HUES64 (cell line): ENCODE measurements around the gene RAP2A.

ENCODE experiments used
- H3K27ac ChIP-seq: 2 replicates; pipeline ENCODE4 v1.7.0; 2013; ENCODE audit warnings: low read depth, low read length, inconsistent platforms
- H3K27me3 ChIP-seq: 2 replicates; pipeline ENCODE4 v1.6.1; 2013; ENCODE audit warnings: mild to moderate bottlenecking, low read length; ENCODE audit not compliant: insufficient read depth
- H3K36me3 ChIP-seq: 2 replicates; pipeline ENCODE4 v1.6.1; 2013; ENCODE audit warnings: mild to moderate bottlenecking, low read length; ENCODE audit not compliant: insufficient read depth
- H3K4me1 ChIP-seq: 2 replicates; pipeline ENCODE4 v1.6.1; 2013; ENCODE audit warnings: mild to moderate bottlenecking, low read length, moderate library complexity; ENCODE audit not compliant: insufficient read depth
- H3K4me3 ChIP-seq: 2 replicates; pipeline ENCODE4 v1.5.1; 2013; ENCODE audit warnings: mild to moderate bottlenecking, low read length, moderate library complexity
- H3K9ac ChIP-seq: 2 replicates; pipeline ENCODE4 v1.6.1; 2013; ENCODE audit warnings: mild to moderate bottlenecking, low read depth, low read length
- H3K9me3 ChIP-seq: 2 replicates; pipeline ENCODE4 v1.6.1; 2013; ENCODE audit warnings: low read depth, low read length; ENCODE audit not compliant: insufficient read depth
- WGBS: fragments of 150-250, 120-280 bp; methylation state at CpG from one replicate; pipeline ENCODE4 v1.1.7; 2013; ENCODE audit warnings: missing lambda C conversion rate; 5-methylcytosine and 5-hydroxymethylcytosine counted together

Gene RAP2A

DNA sequence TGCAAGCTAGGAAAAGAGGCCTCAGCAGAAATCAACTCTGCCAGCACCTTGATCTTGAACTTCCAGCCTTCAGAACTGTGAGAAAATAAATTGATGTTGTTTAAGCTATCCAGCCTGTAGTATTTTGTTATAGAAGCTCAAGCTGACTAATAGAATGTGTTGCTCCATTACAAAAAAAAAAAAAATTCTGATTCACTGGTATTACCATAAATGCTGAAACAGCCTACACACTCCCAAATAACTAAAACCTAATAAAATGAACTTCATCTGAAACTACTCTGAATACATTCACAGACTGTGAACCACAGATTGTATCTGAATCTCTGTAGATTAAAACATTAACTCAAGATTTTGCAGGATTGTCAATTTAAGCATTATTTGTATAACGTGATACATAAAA is 49.5 kb downstream of the RAP2A start:
- no CpG with 5 or more reads among the region's 1 CpG for WGBS
- H3K4me1 ChIP-seq = peaks cover 9% of the 10 kb centered on the region
- no peaks in the 10 kb centered on the region for H3K27me3 ChIP-seq
- H3K4me3 ChIP-seq = no peak overlapping the region
- no peaks in the 10 kb centered on the region for H3K9me3 ChIP-seq
- no peak overlapping the region for H3K9ac ChIP-seq
- H3K27ac ChIP-seq = no peak overlapping the region
- H3K36me3 ChIP-seq = no peaks in the 10 kb centered on the region

DNA sequence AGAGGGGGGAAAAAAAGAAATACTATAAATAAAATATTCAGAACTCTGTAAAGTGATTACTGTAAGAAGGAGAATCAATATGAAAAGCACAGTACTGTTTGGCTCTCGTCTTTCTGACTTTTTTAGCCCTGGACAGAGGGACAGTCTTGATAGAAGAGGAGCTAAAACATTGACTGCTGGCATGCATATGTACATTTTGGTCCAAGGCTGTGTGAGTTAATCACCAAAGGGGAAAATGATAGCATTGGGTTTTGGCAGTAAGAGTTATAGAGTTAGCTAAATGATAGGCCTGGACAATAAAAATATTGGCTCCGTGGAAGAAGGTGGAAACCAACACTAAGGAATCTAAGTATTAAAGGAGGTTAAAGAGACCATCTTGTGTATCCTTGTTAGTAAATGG is 50.3 kb downstream of the RAP2A start:
- WGBS = 89% methylated on average over 2 of the region's 2 CpGs

DNA sequence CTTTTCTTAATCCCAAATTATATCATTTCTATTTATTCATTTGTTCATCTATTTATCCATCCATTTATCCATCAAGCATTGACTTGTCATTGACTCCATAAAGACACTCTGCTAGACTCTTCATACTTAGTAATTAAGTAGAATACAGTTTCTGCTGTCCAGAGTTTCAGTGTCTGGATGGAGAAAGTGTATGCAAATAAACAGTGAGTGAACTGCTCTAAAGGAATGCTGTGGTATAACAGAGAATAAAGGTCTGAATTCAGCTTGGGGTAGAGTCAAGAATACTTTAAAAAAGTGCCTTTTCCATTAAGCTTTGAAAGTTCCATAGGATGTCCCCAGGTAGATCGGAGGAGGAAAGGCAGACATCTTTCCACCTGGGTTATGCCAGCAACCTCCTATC is 51.4 kb downstream of the RAP2A start:
- H3K4me3 ChIP-seq = no peak overlapping the region
- H3K36me3 ChIP-seq = no peaks in the 10 kb centered on the region
- no peak overlapping the region for H3K27ac ChIP-seq
- H3K4me1 ChIP-seq = 0 out of 2 replicates have a peak, but pooled peaks cover 2% of the 10 kb centered on the region
- H3K9me3 ChIP-seq = peaks cover 7% of the 10 kb centered on the region; the same call in 1 of the 2 replicates
- no peak overlapping the region for H3K9ac ChIP-seq
- 89% methylated on average over 1 of the region's 1 CpG for WGBS
- H3K27me3 ChIP-seq = no peaks in the 10 kb centered on the region

More for the DNA sequence above, 50.3 kb downstream of the RAP2A start:
- peaks cover 6% of the 10 kb centered on the region; the same call in 1 of the 2 replicates for H3K4me1 ChIP-seq
- no peak overlapping the region for H3K4me3 ChIP-seq
- H3K36me3 ChIP-seq = no peaks in the 10 kb centered on the region
- no peak overlapping the region for H3K9ac ChIP-seq
- no peaks in the 10 kb centered on the region for H3K9me3 ChIP-seq
- no peaks in the 10 kb centered on the region for H3K27me3 ChIP-seq
- no peak overlapping the region for H3K27ac ChIP-seq

DNA sequence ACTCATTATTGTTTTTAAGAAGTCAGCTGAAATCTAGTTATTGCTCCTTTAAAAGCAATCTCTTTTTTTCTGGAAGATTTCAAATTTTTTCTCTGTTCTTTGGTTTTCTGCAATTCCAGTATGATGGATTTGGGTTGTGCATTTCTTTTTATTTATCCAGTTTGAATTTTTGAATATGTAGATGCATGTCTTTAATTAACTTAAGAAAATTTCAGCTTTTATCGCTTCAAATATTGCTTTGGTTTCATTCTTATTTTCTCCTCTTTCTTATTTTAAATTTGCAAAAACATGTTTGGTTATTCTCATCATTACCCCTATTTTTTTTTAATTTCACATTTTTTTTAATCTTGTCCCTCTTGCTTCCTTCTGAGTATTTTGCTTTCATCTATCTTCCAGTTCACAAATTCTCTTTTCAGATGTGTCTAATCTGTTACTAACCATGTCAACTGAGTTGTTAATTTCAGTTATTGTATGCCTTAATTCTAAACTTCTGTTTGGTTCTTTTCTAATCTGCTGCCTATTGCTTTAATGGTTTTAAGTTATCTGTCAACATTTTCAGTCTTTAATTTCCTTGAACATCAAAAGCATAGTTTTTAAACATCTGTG is 56.8 kb downstream of the RAP2A start:
- no peaks in the 10 kb centered on the region for H3K36me3 ChIP-seq
- no peak overlapping the region for H3K9ac ChIP-seq
- peaks cover 20% of the 10 kb centered on the region for H3K9me3 ChIP-seq
- H3K27ac ChIP-seq = no peak overlapping the region
- H3K4me3 ChIP-seq = no peak overlapping the region
- no peaks in the 10 kb centered on the region for H3K27me3 ChIP-seq
- 100% methylated on average over 1 of the region's 1 CpG for WGBS
- no peaks in the 10 kb centered on the region for H3K4me1 ChIP-seq

DNA sequence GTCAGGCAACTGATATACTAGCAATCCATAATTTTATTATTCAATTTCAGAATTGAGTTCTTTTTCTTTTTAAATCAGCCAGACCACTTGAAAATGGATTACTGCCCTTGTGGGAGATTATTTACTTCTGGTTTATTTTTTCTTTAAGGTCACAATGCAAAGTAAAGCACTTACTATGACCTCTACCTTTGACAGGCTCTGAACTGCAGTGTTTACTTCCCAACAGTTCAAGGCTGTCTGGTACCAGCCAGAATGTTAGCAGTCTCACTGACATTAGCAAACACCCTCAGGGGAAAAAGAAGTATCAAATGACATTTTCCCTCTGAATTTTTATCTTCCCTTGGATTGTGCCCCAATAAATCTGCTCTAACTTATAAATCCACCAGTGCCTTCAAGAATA is 57.5 kb downstream of the RAP2A start:
- no peaks in the 10 kb centered on the region for H3K4me1 ChIP-seq
- H3K9me3 ChIP-seq = peaks cover 20% of the 10 kb centered on the region
- no peaks in the 10 kb centered on the region for H3K27me3 ChIP-seq
- no peak overlapping the region for H3K9ac ChIP-seq
- no peak overlapping the region for H3K27ac ChIP-seq
- no peak overlapping the region for H3K4me3 ChIP-seq
- no peaks in the 10 kb centered on the region for H3K36me3 ChIP-seq

DNA sequence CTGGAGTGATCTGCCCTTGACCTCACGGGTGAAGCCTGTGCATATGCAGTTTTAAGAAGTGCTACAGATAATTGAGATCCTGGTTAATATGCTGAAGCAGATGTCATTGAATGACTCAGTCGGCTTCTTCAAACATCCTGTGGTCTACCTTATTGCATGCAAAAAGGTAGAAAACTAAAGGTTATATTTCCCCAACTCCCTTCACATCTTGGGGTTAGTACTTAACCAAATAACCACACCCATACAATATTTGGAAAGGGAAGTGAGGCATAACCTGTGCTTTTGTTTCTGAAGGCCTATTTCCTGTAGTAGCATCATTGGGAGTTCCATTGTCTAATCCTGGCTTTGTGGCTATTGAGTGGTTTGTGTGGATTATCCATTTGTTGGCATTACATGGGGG is 58.3 kb downstream of the RAP2A start:
- Histone ChIP-seq H3K36me3 (no peaks in the 10 kb centered on the region), H3K4me1 (no peaks in the 10 kb centered on the region), H3K9ac (no peak overlapping the region), H3K4me3 (no peak overlapping the region), H3K27ac (no peak overlapping the region), H3K9me3 (peaks cover 20% of the 10 kb centered on the region), H3K27me3 (no peaks in the 10 kb centered on the region)
- WGBS = 91% methylated on average over 2 of the region's 2 CpGs

DNA sequence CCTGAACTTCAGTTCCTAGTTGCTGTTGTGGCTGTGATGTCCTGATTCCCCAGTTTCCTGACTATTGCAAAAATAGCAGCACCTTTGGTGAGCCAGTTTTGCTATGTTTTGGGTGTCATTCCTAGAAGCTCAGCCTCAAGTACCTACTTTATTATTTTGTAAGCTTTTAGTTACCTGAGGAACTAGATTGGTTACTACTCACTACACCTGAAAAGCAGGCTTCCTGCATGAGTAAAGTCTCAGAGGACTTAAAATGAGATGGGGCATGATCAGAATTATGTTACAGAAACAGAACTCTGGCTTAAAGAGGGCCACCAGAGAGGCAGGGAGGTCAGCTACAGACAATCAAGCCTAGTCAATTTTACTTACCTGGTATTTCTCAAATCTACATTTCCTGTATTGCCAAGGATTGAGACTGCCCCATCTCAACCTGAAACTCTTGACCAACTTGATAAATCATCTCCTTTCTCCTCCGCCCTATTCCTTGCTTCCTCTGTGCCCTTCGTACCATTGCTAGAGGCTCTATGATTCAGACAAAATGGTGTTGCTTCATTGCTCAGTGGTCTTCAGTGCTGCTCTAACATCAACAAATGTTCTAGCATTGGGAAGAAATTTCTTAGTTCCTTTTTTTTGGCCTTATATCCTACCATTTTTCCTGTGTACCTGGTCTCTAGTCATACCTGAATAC is 58.9 kb downstream of the RAP2A start:
- no peaks in the 10 kb centered on the region for H3K27me3 ChIP-seq
- H3K27ac ChIP-seq = no peak overlapping the region
- no peaks in the 10 kb centered on the region for H3K36me3 ChIP-seq
- no peak overlapping the region for H3K4me3 ChIP-seq
- no peak overlapping the region for H3K9ac ChIP-seq
- H3K4me1 ChIP-seq = no peaks in the 10 kb centered on the region
- H3K9me3 ChIP-seq = peaks cover 20% of the 10 kb centered on the region
- 90% methylated on average over 2 of the region's 2 CpGs for WGBS

DNA sequence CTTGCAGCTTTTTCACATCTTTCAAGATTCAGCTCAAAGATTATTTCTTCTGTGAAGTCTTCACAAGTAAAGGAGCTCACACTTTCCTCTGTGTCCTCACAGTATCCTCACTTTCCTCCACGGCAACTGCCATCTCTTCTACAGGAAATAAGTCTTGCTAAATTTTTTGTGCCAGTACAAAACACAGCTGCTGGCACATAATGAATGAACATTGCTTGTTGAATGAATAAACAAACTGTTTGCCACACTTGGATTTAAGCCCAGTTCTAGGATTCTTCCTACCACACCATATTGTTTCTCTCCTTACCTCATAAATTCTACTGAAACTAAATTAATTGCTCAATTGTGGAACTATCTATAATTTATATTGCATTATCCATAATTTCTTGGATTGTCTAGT is 59.5 kb downstream of the RAP2A start:
- no peak overlapping the region for H3K27ac ChIP-seq
- H3K27me3 ChIP-seq = no peaks in the 10 kb centered on the region
- WGBS = 100% methylated on average over 1 of the region's 1 CpG
- H3K9me3 ChIP-seq = peaks cover 20% of the 10 kb centered on the region
- no peaks in the 10 kb centered on the region for H3K4me1 ChIP-seq
- no peak overlapping the region for H3K4me3 ChIP-seq
- H3K36me3 ChIP-seq = no peaks in the 10 kb centered on the region
- no peak overlapping the region for H3K9ac ChIP-seq

DNA sequence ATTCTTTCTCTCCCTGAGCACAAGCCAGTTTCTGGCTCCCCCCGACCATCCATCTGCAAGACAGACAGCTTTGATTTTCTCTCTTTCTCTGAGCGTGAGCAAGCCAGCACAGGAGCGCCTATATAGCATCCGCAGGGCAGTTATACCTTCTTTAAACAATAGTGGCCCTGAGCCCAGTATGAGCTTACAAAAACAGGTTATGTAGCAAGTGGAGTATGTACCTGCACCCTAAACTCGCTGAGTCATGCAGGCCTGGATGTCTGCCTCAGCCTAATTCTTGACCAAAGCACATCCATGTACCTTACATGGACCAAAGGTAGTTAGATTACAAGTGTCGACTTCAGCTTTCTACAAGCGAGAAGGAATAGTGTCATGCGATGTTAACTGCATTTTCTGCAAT is 61.7 kb downstream of the RAP2A start:
- no peaks in the 10 kb centered on the region for H3K36me3 ChIP-seq
- no peak overlapping the region for H3K9ac ChIP-seq
- H3K4me3 ChIP-seq = no peak overlapping the region
- no peaks in the 10 kb centered on the region for H3K27me3 ChIP-seq
- no peak overlapping the region for H3K27ac ChIP-seq
- peaks cover 10% of the 10 kb centered on the region for H3K9me3 ChIP-seq
- H3K4me1 ChIP-seq = no peaks in the 10 kb centered on the region
- 90% methylated on average over 8 of the region's 8 CpGs for WGBS

DNA sequence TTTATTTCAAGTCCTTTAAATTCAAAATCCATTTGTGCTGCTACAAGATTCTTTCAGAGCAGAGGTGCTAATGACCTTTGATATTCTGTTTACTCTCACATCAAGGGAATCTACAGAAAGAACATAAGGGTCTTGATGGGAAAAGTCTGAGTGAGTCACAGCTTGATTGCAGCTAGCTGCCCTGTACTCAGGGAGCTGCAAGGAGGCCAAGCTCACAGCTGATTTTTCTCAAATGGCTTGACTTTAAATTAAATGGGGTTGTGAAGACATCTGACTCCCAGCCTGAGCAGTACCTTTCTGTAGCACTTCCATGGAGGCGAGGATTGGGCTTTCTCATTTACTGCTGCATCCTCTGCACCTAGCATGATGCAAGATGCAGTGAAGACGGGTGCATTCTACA is 62.5 kb downstream of the RAP2A start:
- Histone ChIP-seq H3K4me1 (no peaks in the 10 kb centered on the region), H3K27ac (no peak overlapping the region), H3K9ac (no peak overlapping the region), H3K9me3 (peaks cover 1% of the 10 kb centered on the region), H3K27me3 (no peaks in the 10 kb centered on the region), H3K36me3 (no peaks in the 10 kb centered on the region), H3K4me3 (no peak overlapping the region)
- WGBS = 80% methylated on average over 2 of the region's 2 CpGs

DNA sequence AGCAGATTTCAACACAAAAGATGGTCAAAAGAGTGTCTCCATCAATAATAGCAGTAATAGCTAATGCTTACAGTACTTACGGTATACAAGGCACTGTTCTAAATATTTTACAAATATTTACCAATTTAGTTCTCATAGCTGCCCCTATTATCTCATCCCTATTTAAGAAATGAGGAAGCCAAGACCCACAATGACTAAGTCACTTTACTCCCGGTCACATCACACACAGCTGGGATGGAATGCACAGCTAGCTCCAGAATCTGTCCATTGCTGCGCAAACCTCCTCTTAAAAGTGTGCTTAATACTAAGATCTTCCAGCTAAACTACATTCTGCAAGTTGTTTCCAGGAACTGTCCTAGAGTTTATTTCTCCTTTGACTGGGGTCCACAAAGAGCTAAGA is 63.4 kb downstream of the RAP2A start:
- no peak overlapping the region for H3K27ac ChIP-seq
- no peaks in the 10 kb centered on the region for H3K4me1 ChIP-seq
- H3K4me3 ChIP-seq = no peak overlapping the region
- WGBS = 80% methylated on average over 3 of the region's 3 CpGs
- H3K9me3 ChIP-seq = no peaks in the 10 kb centered on the region
- no peaks in the 10 kb centered on the region for H3K36me3 ChIP-seq
- H3K27me3 ChIP-seq = no peaks in the 10 kb centered on the region
- no peak overlapping the region for H3K9ac ChIP-seq

DNA sequence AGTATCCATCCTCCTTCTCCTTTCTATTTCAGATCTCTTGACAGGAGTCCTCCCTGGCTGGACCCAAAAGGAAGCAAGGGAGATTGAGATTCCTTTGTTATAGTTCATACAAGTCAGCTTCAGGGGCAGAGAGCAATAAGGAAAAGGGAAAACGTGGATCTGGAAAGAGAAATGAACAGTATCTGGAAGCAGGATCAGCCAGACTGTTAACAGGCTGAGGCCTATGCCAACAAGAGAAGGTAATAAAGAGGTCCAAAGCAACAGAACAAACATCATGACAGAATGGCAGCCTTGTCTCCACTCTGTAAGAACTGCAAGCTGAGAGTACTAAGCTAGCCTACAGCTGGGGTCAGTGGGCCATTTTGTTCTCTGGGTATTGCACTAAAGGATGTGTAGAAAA is 64.5 kb downstream of the RAP2A start:
- Histone ChIP-seq H3K27ac (no peak overlapping the region), H3K27me3 (no peaks in the 10 kb centered on the region), H3K9me3 (no peaks in the 10 kb centered on the region), H3K9ac (no peak overlapping the region), H3K36me3 (no peaks in the 10 kb centered on the region), H3K4me1 (no peaks in the 10 kb centered on the region), H3K4me3 (no peak overlapping the region)
- WGBS = 90% methylated on average over 1 of the region's 1 CpG
